HTERT RPE-1 (cell line): Measurements from ENCODE around the gene EVX1.

Experiments used
- in situ Hi-C: fragments of 300-500 bp; cut with MboI; formaldehyde crosslinking; loops from 4 replicates; pipeline ENCODE4 v1.14.3; 2020; ENCODE audit warnings: low sequenced_read_pairs

The EVX1 gene

GRCh38 chr7:27224983-27225934 lies 17.3 kb upstream of the EVX1 start:
- in situ Hi-C loops, result no loop called here

- in situ Hi-C loops, result no loop called here
Measured at GRCh38 chr7:27229448-27229847, 13.2 kb upstream of the EVX1 start.

GRCh38 chr7:27235387-27236311 lies 7.0 kb upstream of the EVX1 start:
- in situ Hi-C loops, result no loop called here

GRCh38 chr7:27237735-27238334 lies 4.8 kb upstream of the EVX1 start:
- in situ Hi-C loops, result no loop called here

GRCh38 chr7:27238979-27239386 lies 3.6 kb upstream of the EVX1 start:
- in situ Hi-C loops, result no loop called here

GRCh38 chr7:27239387-27240014 lies 3.1 kb upstream of the EVX1 start:
- in situ Hi-C loops, result no loop called here

GRCh38 chr7:27240015-27240731 lies 2.4 kb upstream of the EVX1 start:
- in situ Hi-C loops, result no loop called here

- in situ Hi-C loops, result no loop called here
Measured at GRCh38 chr7:27241189-27242056, 1.2 kb upstream of the EVX1 start.

GRCh38 chr7:27242154-27242553 lies 448 bp upstream of the EVX1 start:
- in situ Hi-C loops, result no loop called here

- in situ Hi-C loops, result no loop called here
Measured at GRCh38 chr7:27243340-27244163, 950 bp downstream of the EVX1 start.

GRCh38 chr7:27244488-27245123 lies 2.0 kb downstream of the EVX1 start:
- in situ Hi-C loops, result no loop called here

GRCh38 chr7:27245124-27245797 lies 2.7 kb downstream of the EVX1 start:
- in situ Hi-C loops, result no loop called here

GRCh38 chr7:27245798-27246691 lies 3.4 kb downstream of the EVX1 start:
- in situ Hi-C loops, result no loop called here

- in situ Hi-C loops, result no loop called here
Measured at GRCh38 chr7:27247000-27247399, 4.4 kb downstream of the EVX1 start.

GRCh38 chr7:27247452-27248426 lies 5.1 kb downstream of the EVX1 start:
- in situ Hi-C loops, result no loop called here
